PFSK-1 (cell line): ENCODE data around the gene ECEL1.

ENCODE experiments used
- FOXP2 ChIP-seq: optimal IDR thresholded peaks from 2 replicates; pipeline ENCODE3; 2011; ENCODE audit warnings: borderline replicate concordance, control low read depth, inconsistent platforms; ENCODE audit not compliant: insufficient read depth; ENCODE audit errors: extremely low read length, extremely low read depth
- POLR2AphosphoS5 ChIP-seq: IDR thresholded peaks from 2 replicates; pipeline ENCODE4 v1.6.1; 2012; ENCODE audit warnings: low read depth, mild to moderate bottlenecking, control low read depth, low read length, moderate library complexity
- SIN3A ChIP-seq: IDR thresholded peaks from 2 replicates; pipeline ENCODE4 v1.6.1; 2012; ENCODE audit warnings: mild to moderate bottlenecking, low read length, moderate library complexity, borderline replicate concordance; ENCODE audit not compliant: insufficient read depth
- TAF1 ChIP-seq: IDR thresholded peaks from 2 replicates; pipeline ENCODE4 v1.6.1; 2012; ENCODE audit warnings: low read length, control low read depth, borderline replicate concordance; ENCODE audit not compliant: insufficient read depth
- TF ChIP-seq, protein P1 (sequence below), 2 experiments: IDR thresholded peaks; 2 replicates each; pipeline versions ENCODE4 v1.6.1 to v1.8.0; 2011 to 2012; ENCODE audit warnings: low read depth in 2 of 2, low read length in 2 of 2, control low read depth in 1 of 2, inconsistent platforms in 1 of 2, mild to moderate bottlenecking in 1 of 2, moderate library complexity in 1 of 2; ENCODE audit not compliant: insufficient read depth in 1 of 2

DNA sequence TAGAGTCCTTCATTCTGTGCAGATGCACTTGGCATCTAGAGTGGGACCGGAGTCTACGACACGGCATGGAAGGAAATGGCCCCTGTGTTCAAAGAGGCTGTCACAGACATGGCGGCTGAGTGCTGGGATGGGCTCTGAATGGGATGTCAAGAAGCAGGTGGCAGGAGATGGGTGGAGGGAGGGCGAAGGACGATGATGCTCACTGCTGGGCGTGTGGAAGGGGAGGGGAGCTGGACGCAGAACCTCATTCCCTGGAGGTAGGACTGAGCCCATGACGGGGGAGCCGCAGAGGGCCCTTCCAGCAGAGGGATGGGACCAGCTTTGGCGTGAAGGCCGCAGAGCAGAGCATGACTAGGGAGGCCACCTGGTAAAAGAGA, 50.5 kb downstream of the ECEL1 start:
- TF ChIP-seq TAF1 = no peak
- no peak for TF ChIP-seq POLR2AphosphoS5
- TF ChIP-seq, protein P1, sequence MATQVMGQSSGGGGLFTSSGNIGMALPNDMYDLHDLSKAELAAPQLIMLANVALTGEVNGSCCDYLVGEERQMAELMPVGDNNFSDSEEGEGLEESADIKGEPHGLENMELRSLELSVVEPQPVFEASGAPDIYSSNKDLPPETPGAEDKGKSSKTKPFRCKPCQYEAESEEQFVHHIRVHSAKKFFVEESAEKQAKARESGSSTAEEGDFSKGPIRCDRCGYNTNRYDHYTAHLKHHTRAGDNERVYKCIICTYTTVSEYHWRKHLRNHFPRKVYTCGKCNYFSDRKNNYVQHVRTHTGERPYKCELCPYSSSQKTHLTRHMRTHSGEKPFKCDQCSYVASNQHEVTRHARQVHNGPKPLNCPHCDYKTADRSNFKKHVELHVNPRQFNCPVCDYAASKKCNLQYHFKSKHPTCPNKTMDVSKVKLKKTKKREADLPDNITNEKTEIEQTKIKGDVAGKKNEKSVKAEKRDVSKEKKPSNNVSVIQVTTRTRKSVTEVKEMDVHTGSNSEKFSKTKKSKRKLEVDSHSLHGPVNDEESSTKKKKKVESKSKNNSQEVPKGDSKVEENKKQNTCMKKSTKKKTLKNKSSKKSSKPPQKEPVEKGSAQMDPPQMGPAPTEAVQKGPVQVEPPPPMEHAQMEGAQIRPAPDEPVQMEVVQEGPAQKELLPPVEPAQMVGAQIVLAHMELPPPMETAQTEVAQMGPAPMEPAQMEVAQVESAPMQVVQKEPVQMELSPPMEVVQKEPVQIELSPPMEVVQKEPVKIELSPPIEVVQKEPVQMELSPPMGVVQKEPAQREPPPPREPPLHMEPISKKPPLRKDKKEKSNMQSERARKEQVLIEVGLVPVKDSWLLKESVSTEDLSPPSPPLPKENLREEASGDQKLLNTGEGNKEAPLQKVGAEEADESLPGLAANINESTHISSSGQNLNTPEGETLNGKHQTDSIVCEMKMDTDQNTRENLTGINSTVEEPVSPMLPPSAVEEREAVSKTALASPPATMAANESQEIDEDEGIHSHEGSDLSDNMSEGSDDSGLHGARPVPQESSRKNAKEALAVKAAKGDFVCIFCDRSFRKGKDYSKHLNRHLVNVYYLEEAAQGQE (IDR thresholded peaks at IDR 0.05; ENCODE audit: insufficient read depth in 1 of 2, low read depth in 2 of 2, low read length in 2 of 2) = no peak
- TF ChIP-seq FOXP2 = no peak
- no peak for TF ChIP-seq SIN3A
